Fibroblast of pulmonary artery (primary cell): Measurements from ENCODE around the gene LMLN.

ENCODE experiments used
- DNase-seq: peaks from one replicate; pipeline ENCODE4 v3.0.0-alpha.2; 2010; ENCODE audit warnings: low read depth
- H3K4me3 ChIP-seq: replicated peaks from 2 replicates; pipeline ENCODE4 v1.5.1; 2011; ENCODE audit warnings: low read depth, mild to moderate bottlenecking, control low read depth, low read length, moderate library complexity
- CTCF ChIP-seq: IDR thresholded peaks from 2 replicates; pipeline ENCODE4 v1.5.1; 2011; ENCODE audit warnings: mild to moderate bottlenecking, control low read depth, low read length, inconsistent platforms; ENCODE audit errors: missing control alignments

LMLN gene

GRCh38 chr3:197951392-197951990 lies 8.5 kb upstream of the LMLN start:
- no peak for DNase-seq
- peak overlapping the region; percentile 88 for H3K4me3 ChIP-seq
- no peak for TF ChIP-seq CTCF

DNA sequence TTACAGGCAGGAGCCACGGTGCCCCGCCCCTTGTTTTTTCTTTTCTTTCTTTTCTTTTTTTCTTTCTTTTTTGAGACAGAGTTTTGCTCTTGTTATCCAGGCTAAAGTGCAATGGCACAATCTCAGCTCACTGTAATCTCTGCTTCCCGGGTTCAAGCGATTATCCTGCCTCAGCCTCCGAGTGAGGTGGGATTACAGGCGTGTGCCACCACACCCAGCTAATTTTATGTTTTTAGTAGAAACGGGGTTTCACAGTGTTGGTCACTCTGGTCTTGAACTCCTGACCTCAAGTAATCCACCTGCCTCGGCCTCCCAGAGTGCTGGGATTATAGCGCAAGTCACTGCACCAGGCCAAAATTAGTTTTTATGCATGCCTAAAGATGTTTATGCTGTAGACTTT lies 7.6 kb upstream of the LMLN start:
- H3K4me3 ChIP-seq, result no peak overlapping the region
- TF ChIP-seq CTCF, result no peak
- no peak for DNase-seq

GRCh38 chr3:197953325-197953724 lies 6.7 kb upstream of the LMLN start:
- no peak for TF ChIP-seq CTCF
- no peak for DNase-seq
- H3K4me3 ChIP-seq, result no peak overlapping the region

GRCh38 chr3:197953881-197954280 lies 6.1 kb upstream of the LMLN start:
- H3K4me3 ChIP-seq, result no peak overlapping the region
- no peak for TF ChIP-seq CTCF
- peak; percentile 52 for DNase-seq

DNA sequence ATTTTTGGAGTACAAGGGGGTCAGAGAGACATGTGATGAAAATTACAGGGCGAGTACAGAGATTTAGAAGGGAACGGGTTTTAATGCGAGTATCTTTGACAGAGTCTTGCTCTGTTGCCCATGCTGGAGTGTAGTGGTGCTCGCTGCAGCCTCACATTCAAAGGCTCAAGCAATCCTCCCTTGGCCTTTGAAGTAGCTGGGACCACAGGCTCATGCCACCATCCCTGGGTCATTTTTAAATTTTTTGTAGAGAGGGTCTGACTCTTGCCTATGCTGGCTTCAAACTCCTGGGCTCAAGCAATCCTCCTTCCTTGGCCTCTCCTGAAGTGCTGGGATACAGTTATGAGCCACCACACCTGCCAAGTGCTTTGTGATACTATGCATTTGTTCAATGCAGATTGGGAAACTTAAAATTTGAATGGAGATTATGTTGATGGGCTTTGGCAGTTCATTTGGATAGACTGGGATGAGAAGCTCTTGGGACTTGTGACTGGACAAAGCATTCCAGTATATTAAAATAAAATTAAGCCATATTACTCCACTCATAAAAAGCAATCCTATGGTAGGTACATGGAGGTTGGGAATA lies 4.0 kb upstream of the LMLN start:
- H3K4me3 ChIP-seq, result no peak overlapping the region
- no peak for TF ChIP-seq CTCF
- no peak for DNase-seq

- no peak for TF ChIP-seq CTCF
- no peak for DNase-seq
- H3K4me3 ChIP-seq, result no peak overlapping the region
Measured at GRCh38 chr3:197956626-197956988, 3.4 kb upstream of the LMLN start.

- DNase-seq, result no peak
- TF ChIP-seq CTCF, result no peak
- no peak overlapping the region for H3K4me3 ChIP-seq
Measured at GRCh38 chr3:197957790-197958133, 2.3 kb upstream of the LMLN start.
